Subcutaneous adipose tissue (tissue), 4 donors: ENCODE data around the gene TMEM271. TPM values are rescaled to one million over a fixed set of nuclear protein-coding genes. Genes with fewer than 3 reads are reported as not detected.

Source experiments
- total RNA-seq, 4 donors: library from RNA; depleted of rRNA; stranded (reverse); fragments of >200 nt; gene quantifications; one replicate each; pipeline ENCODE4 v1.1.0, GENCODE V29; 2016
- TF ChIP-seq, protein P1 (sequence below): fragments of 450-650 bp; IDR thresholded peaks from one replicate; pipeline ENCODE4 v1.5.1; 2016; ENCODE audit warnings: low read depth, mild to moderate bottlenecking, control low read depth, antibody characterized with exemption, moderate library complexity

Gene TMEM271
- total RNA-seq, 4 donors from 2014 or later: not detected

DNA sequence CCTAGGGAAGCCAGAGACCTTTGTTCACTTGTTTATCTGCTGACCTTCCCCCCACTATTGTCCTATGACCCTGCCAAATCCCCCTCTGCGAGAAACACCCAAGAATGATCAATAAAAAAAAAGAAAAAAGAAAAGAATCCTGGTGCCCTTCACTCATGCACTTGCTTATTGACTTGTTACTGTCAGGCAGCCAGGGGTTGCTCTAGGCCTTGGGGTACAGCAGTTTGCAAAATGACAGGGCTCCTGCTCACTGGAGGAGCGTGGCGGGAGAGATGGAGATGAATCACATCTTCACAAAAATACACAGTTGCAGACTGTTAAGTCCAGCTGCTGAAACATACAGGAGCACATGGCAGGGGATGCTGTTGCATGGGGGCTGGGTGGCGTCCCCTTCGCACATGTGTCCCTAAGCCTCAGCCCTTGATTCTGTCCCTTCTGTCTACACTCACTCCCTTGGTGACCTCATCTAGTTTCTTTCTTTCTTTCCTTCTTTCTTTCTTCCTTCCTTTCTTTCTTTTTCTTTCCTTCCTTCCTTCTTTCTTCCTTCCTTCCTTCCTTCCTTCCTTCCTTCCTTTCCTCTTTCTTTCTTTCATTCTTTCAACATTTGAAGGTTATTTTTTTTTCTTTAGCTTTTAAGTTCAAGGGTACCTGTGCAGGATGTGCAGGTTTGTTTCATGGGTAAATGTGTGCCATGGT lies 16.9 kb upstream of the TMEM271 start:
- TF ChIP-seq, protein P1, sequence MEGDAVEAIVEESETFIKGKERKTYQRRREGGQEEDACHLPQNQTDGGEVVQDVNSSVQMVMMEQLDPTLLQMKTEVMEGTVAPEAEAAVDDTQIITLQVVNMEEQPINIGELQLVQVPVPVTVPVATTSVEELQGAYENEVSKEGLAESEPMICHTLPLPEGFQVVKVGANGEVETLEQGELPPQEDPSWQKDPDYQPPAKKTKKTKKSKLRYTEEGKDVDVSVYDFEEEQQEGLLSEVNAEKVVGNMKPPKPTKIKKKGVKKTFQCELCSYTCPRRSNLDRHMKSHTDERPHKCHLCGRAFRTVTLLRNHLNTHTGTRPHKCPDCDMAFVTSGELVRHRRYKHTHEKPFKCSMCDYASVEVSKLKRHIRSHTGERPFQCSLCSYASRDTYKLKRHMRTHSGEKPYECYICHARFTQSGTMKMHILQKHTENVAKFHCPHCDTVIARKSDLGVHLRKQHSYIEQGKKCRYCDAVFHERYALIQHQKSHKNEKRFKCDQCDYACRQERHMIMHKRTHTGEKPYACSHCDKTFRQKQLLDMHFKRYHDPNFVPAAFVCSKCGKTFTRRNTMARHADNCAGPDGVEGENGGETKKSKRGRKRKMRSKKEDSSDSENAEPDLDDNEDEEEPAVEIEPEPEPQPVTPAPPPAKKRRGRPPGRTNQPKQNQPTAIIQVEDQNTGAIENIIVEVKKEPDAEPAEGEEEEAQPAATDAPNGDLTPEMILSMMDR: no peak

DNA sequence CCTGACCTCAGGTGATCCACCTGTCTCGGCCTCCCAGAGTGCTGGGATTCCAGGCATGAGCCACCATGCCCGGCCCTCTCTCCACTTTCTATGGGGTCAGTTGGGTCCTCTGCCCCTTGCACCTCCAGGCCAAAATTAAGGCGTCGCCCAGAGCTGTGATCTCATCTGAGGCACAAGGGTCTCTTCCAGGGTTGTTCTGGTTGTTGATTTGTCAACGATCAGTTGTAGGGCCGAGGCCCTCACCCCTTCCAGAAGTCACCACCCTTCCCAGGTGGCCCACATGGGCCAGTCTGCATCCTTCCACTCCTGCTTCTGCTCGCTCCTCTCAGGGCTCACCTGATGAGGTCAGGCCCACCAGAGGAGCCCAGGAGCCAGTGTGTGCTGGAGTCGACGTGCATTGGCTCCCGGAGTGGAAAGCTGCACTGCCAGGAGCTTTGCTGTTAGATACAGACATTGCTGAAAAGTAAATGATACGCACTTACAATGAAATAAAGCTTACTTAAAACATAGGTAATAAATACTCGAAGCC lies 14.3 kb upstream of the TMEM271 start:
- TF ChIP-seq, protein P1: no peak

DNA sequence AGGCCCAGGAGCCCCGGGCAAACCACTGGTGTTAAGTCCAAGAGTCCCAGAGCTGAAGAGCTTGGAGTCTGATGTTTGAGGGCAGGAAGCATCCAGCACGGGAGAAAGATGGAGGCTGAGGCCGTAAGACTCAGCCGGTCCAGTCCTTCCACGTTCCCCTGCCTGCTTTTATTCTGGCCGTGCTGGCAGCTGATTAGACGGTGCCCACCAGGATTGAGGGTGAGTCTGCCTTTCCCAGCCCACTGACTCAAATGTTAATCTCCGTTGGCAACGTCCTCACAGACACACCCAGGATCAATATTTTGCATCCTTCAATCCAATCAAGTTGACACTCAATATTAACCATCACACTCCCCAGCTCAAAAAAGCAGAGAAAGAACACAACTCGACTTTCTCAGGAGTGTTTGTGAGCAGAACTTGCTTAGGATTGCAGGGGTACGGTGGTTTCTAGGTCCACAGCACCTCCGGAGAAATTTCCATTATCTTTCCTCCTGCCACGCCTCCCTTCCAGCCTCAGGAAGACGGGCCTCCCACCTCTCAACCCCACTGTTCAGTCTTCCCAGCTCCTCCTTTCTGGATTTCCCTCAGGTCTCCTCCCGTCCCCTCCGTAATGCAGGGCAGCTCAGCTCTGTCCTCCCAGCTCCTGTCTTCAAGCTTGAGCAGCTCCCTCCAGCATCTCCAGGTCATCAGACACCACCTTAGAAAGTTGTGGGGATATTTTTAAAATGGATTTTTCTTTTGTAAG lies 13.3 kb upstream of the TMEM271 start:
- TF ChIP-seq, protein P1: no peak

DNA sequence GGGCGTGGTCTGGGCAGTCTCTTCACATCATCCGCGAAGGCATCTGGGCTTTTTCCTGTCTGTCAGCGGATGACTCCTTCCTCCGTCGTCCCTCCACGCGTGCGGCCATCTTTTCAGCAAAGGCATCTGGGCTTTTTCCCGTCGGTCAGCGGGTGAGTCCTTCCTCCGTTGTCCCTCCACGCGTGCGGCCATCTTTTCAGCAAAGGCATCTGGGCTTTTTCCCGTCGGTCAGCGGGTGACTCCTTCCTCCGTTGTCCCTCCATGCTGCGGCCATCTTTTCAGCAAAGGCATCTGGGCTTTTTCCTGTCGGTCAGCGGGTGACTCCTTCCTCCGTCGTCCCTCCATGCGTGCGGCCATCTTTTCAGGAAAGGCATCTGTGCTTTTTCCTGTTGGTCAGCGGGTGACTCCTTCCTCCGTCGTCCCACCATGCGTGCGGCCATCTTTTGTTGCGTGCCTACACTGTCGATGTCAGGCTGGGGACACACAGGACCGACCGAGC lies 12.3 kb upstream of the TMEM271 start:
- TF ChIP-seq, protein P1: no peak

DNA sequence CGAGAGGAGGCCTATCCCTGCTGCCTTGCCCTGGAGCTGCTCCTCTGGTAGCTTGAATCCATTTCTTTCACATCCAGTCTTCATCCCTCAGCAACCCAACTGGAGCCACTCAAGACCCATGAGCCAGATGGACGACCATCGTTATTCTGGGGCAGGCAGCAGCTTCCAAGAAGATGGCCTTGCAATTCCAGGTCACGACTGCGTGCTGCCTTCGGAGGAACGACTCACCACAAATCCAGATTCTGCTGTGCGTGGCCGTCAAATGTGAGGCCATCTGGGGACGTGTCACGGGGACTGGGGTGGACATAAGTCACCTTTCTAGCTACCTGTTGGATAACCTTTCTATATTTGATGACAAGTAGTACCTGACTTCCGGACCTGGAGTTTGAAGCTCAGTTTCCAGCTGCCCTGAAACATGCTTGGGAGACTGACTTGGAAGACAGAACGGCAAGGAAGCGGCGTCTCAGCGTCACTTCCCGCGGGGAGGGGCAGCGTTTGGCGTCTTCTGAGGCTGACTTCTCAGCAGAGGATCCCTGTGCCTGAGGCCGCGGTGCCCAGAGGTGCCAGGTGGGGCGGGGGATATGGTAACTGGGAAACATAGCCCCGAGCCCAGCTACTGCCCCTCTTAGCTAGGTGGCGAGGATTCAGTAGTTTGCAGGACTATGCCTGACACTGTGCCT lies 11.7 kb upstream of the TMEM271 start:
- TF ChIP-seq, protein P1: no peak

DNA sequence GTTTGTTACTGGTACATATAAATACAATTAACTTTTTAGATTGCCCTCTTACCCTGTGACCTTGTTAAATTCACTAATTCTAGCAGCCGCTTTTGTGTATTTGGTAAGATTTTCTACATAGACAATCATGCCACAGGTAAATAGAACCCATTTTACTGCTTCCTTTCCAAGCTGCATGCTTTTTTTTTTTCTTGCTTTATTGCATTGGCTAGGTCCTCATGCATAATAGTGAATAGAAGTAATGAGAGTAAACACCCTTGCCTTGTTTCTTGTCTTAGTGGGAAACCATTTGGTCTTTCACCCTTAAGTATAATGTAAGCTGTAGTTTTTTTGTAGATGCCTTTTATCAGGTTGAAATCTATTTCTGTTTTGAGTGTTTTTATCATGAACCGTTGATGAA lies 7.7 kb upstream of the TMEM271 start:
- TF ChIP-seq, protein P1: no peak
